Loucy (cell line): ENCODE measurements around the gene CKAP4.

ENCODE experiments used
- H2AFZ ChIP-seq: fragments of 200-600 bp; sonication (generic); 2 replicates; pipeline ENCODE4 v1.6.0; 2016; ENCODE audit warnings: antibody characterized with exemption, mild to moderate bottlenecking, low read length, moderate library complexity
- H3F3A ChIP-seq: fragments of 200-600 bp; 2 replicates; pipeline ENCODE4 v1.6.0; 2016; ENCODE audit warnings: antibody characterized with exemption, low read depth, mild to moderate bottlenecking
- H3K27me3 ChIP-seq: fragments of 200-600 bp; sonication (generic); 2 replicates; pipeline ENCODE4 v1.6.1; 2014; ENCODE audit warnings: low read length, mild to moderate bottlenecking; ENCODE audit not compliant: insufficient read depth, poor library complexity, severe bottlenecking
- H3K36me3 ChIP-seq: fragments of 200-600 bp; sonication (generic); 2 replicates; pipeline ENCODE4 v1.6.1; 2016; ENCODE audit warnings: low read length; ENCODE audit not compliant: insufficient read depth
- H3K4me1 ChIP-seq: fragments of 200-600 bp; sonication (generic); 2 replicates; pipeline ENCODE4 v1.5.1; 2014; ENCODE audit warnings: low read length, mild to moderate bottlenecking; ENCODE audit not compliant: insufficient read depth, poor library complexity, severe bottlenecking
- H3K4me2 ChIP-seq: fragments of 200-600 bp; sonication (generic); 2 replicates; pipeline ENCODE4 v1.6.0; 2014; ENCODE audit warnings: antibody characterized with exemption, low read length, low read depth, mild to moderate bottlenecking; ENCODE audit not compliant: poor library complexity, severe bottlenecking
- H3K4me3 ChIP-seq: fragments of 200-600 bp; sonication (generic); 2 replicates; pipeline ENCODE4 v1.5.1; 2014; ENCODE audit warnings: low read length, mild to moderate bottlenecking, mixed read lengths; ENCODE audit not compliant: poor library complexity, severe bottlenecking
- H3K79me2 ChIP-seq: fragments of 200-600 bp; sonication (generic); 2 replicates; pipeline ENCODE4 v1.6.1; 2014; ENCODE audit warnings: low read length; ENCODE audit not compliant: insufficient read depth
- H3K9ac ChIP-seq: fragments of 200-600 bp; sonication (generic); 2 replicates; pipeline ENCODE4 v1.6.0; 2014; ENCODE audit warnings: mild to moderate bottlenecking, low read depth, low read length, moderate library complexity; ENCODE audit not compliant: poor library complexity, severe bottlenecking
- H3K9me2 ChIP-seq: fragments of 200-600 bp; sonication (generic); replicated peaks from 2 replicates; pipeline ENCODE4 v1.6.1; 2016; ENCODE audit warnings: low read depth, low read length, mixed read lengths
- H3K9me3 ChIP-seq: fragments of 200-600 bp; sonication (generic); 2 replicates; pipeline ENCODE4 v1.6.1; 2014; ENCODE audit warnings: mild to moderate bottlenecking, antibody characterized with exemption, low read length, low read depth; ENCODE audit not compliant: insufficient read depth
- H4K20me1 ChIP-seq: fragments of 200-600 bp; sonication (generic); 2 replicates; pipeline ENCODE4 v1.6.0; 2014; ENCODE audit warnings: antibody characterized with exemption, low read length, mild to moderate bottlenecking; ENCODE audit not compliant: insufficient read depth, poor library complexity, severe bottlenecking
- EZH2phosphoT487 ChIP-seq: fragments of 200-600 bp; IDR thresholded peaks from 2 replicates; pipeline ENCODE4 v1.6.1; 2018; ENCODE audit warnings: antibody characterized with exemption, mild to moderate bottlenecking, moderate library complexity, borderline replicate concordance
- TF ChIP-seq, protein P1 (sequence below): fragments of 200-600 bp; sonication (generic); conservative IDR thresholded peaks from 2 replicates; pipeline ENCODE4 v1.5.1; 2014; ENCODE audit warnings: mild to moderate bottlenecking, antibody characterized with exemption, low read length

The CKAP4 gene

GRCh38 chr12:106195621-106196027 is 52.2 kb downstream of the CKAP4 start:
- Histone ChIP-seq H3K9me2 (no peaks in the 10 kb centered on the region; the same call in 1 of the 2 replicates), H3K4me1 (no peaks in the 10 kb centered on the region), H3K9ac (no peak overlapping the region), H3K27me3 (no peaks in the 10 kb centered on the region), H4K20me1 (no peaks in the 10 kb centered on the region), H3K79me2 (no peaks in the 10 kb centered on the region), H3K4me3 (no peak overlapping the region), H3K36me3 (no peaks in the 10 kb centered on the region), H3K9me3 (no peaks in the 10 kb centered on the region), H2AFZ (no peak overlapping the region), H3F3A (no peaks in the 10 kb centered on the region), H3K4me2 (no peak overlapping the region)
- TF ChIP-seq, protein P1, sequence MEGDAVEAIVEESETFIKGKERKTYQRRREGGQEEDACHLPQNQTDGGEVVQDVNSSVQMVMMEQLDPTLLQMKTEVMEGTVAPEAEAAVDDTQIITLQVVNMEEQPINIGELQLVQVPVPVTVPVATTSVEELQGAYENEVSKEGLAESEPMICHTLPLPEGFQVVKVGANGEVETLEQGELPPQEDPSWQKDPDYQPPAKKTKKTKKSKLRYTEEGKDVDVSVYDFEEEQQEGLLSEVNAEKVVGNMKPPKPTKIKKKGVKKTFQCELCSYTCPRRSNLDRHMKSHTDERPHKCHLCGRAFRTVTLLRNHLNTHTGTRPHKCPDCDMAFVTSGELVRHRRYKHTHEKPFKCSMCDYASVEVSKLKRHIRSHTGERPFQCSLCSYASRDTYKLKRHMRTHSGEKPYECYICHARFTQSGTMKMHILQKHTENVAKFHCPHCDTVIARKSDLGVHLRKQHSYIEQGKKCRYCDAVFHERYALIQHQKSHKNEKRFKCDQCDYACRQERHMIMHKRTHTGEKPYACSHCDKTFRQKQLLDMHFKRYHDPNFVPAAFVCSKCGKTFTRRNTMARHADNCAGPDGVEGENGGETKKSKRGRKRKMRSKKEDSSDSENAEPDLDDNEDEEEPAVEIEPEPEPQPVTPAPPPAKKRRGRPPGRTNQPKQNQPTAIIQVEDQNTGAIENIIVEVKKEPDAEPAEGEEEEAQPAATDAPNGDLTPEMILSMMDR, result no peak
- TF ChIP-seq EZH2phosphoT487, result no peak

DNA sequence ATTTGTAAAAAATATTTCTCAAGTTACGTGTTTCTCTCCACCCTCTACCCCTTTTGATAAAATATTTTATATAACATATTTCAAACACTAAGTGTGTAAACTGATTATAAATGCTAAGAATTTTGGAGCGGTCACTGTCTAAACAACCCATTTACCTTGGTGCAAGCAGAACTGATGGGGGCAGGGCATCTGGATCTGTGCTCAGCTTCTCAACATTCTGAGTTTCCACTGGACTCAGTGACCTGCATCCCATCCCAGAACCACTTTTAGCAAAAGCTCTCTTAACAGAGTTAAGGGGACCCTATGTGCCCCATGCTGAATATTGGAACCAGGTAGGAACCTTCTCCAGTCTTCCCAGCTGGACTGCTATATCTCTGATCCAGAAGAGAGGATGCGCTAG is 53.5 kb downstream of the CKAP4 start:
- Histone ChIP-seq H3K4me3 (no peak overlapping the region), H3K9me2 (no peaks in the 10 kb centered on the region; the same call in 1 of the 2 replicates), H3K27me3 (no peaks in the 10 kb centered on the region), H3K9ac (no peak overlapping the region), H2AFZ (no peak overlapping the region), H3K4me2 (no peak overlapping the region), H4K20me1 (no peaks in the 10 kb centered on the region), H3F3A (no peaks in the 10 kb centered on the region), H3K79me2 (no peaks in the 10 kb centered on the region), H3K4me1 (no peaks in the 10 kb centered on the region), H3K9me3 (no peaks in the 10 kb centered on the region), H3K36me3 (no peaks in the 10 kb centered on the region)
- TF ChIP-seq EZH2phosphoT487, result no peak
- TF ChIP-seq, protein P1, result no peak

DNA sequence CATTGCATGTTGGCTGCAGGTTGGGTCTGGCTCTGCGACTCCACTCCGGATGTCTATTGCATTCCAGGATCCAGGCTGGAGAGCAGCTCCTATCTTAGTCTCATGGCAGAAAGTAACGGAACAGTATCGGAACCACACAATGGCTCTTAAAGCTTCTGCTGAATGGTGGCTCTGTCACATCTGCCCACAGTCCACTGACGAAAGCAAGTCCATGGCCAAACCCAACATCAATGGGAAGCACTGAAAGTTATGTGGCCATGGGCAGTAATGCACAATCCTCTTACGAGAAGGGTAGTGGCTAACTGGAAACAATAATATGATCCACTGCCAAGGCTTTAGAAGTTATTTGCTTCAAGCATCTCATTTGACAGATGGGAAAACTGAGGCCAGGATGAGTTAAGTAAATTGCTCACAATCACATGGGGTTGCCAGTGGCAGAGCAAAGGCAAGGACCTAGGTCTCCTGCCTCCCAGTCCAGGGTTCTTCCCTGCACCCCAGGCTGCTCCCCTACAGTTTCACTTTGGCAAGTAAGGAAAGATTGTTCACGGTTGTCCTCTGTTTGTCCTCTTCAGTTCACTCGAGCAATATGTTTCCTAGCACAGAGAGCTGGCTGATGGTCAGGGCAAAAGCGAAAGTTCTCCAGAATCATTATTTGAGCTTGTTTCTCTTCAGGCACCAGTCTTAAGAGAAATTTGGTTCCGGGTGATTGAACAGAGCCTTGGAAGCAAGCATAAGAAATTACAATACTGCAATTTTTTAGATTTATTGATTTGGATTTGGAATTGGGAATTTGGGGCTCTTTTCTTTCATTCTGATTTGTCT is 54.2 kb downstream of the CKAP4 start:
- Histone ChIP-seq H3K4me2 (no peak overlapping the region), H3K4me3 (no peak overlapping the region), H3K9ac (no peak overlapping the region), H3K9me2 (no peaks in the 10 kb centered on the region; the same call in 1 of the 2 replicates), H3K79me2 (no peaks in the 10 kb centered on the region), H3K9me3 (no peaks in the 10 kb centered on the region), H3K4me1 (no peaks in the 10 kb centered on the region), H2AFZ (no peak overlapping the region), H4K20me1 (no peaks in the 10 kb centered on the region), H3K27me3 (no peaks in the 10 kb centered on the region), H3K36me3 (no peaks in the 10 kb centered on the region), H3F3A (no peaks in the 10 kb centered on the region)
- TF ChIP-seq, protein P1, result no peak
- TF ChIP-seq EZH2phosphoT487, result no peak
